Activated effector memory CD4-positive, alpha-beta T cell treated with anti-CD3 and anti-CD28 coated beads, Interleukin-2, amount 50 U/mL, for 16 hours (primary cell): ENCODE data around the gene IRX4.
"Not testable (repeated sequence)": the region's sequence is repeated elsewhere in the genome, so short reads cannot be mapped to it uniquely, and the experiment has no call there.

Source experiments
- DNase-seq: peaks from one replicate; pipeline ENCODE4 v3.0.0-alpha.2; 2020

IRX4 gene

GRCh38 chr5:1877103-1878049 is 5.3 kb downstream of the IRX4 start:
- no peak for DNase-seq

- no peak for DNase-seq
Measured at GRCh38 chr5:1876660-1877064, 6.1 kb downstream of the IRX4 start.

- no peak for DNase-seq
Measured at GRCh38 chr5:1875843-1876659, 6.7 kb downstream of the IRX4 start.

- no peak for DNase-seq
Measured at GRCh38 chr5:1875281-1875842, 7.4 kb downstream of the IRX4 start.

GRCh38 chr5:1874771-1875220 is 7.9 kb downstream of the IRX4 start:
- DNase-seq: no peak

- no peak for DNase-seq
Measured at GRCh38 chr5:1874348-1874747, 8.4 kb downstream of the IRX4 start.

- no peak for DNase-seq
Measured at GRCh38 chr5:1873243-1873959, 9.3 kb downstream of the IRX4 start.

GRCh38 chr5:1871441-1871840 is 11.3 kb downstream of the IRX4 start:
- no peak for DNase-seq

- not testable (repeated sequence) for DNase-seq
Measured at GRCh38 chr5:1870435-1871272, 12.1 kb downstream of the IRX4 start.

GRCh38 chr5:1868886-1869475 is 13.7 kb downstream of the IRX4 start:
- DNase-seq: no peak

GRCh38 chr5:1867815-1868143 is 14.9 kb downstream of the IRX4 start:
- no peak for DNase-seq

- no peak for DNase-seq
Measured at GRCh38 chr5:1867114-1867814, 15.5 kb downstream of the IRX4 start.

- no peak for DNase-seq
Measured at GRCh38 chr5:1865948-1866347, 16.8 kb downstream of the IRX4 start.

- no peak for DNase-seq
Measured at GRCh38 chr5:1865486-1865885, 17.2 kb downstream of the IRX4 start.

GRCh38 chr5:1864896-1865440 is 17.8 kb downstream of the IRX4 start:
- DNase-seq: no peak

GRCh38 chr5:1860949-1861348 is 21.8 kb downstream of the IRX4 start:
- no peak for DNase-seq

- DNase-seq: no peak
Measured at GRCh38 chr5:1860021-1860610, 22.6 kb downstream of the IRX4 start.

GRCh38 chr5:1859099-1859498 is 23.6 kb downstream of the IRX4 start:
- no peak for DNase-seq

- DNase-seq: no peak
Measured at GRCh38 chr5:1858436-1858835, 24.3 kb downstream of the IRX4 start.

- DNase-seq: no peak
Measured at GRCh38 chr5:1857256-1857600, 25.5 kb downstream of the IRX4 start.
